Measurements from ENCODE around the gene UPK1B.

GRCh38 chr3:119243712-119244111 lies 70.3 kb downstream of the UPK1B start:
- no peak for TF ChIP-seq CTCF (conservative IDR thresholded peaks at IDR 0.05)
- no peak for TF ChIP-seq ZFX (IDR thresholded peaks at IDR 0.05)

Measured in C4-2B (cell line).